Brain pericyte (primary cell): ENCODE measurements around the gene ASPSCR1.
A peak's percentile ranks its signal among the peaks of the same experiment; 100 is the strongest.

Experiments
- DNase-seq: peaks from one replicate; pipeline ENCODE4 v3.0.0-alpha.2; 2012; ENCODE audit warnings: low read depth, low spot score

The ASPSCR1 gene

DNA sequence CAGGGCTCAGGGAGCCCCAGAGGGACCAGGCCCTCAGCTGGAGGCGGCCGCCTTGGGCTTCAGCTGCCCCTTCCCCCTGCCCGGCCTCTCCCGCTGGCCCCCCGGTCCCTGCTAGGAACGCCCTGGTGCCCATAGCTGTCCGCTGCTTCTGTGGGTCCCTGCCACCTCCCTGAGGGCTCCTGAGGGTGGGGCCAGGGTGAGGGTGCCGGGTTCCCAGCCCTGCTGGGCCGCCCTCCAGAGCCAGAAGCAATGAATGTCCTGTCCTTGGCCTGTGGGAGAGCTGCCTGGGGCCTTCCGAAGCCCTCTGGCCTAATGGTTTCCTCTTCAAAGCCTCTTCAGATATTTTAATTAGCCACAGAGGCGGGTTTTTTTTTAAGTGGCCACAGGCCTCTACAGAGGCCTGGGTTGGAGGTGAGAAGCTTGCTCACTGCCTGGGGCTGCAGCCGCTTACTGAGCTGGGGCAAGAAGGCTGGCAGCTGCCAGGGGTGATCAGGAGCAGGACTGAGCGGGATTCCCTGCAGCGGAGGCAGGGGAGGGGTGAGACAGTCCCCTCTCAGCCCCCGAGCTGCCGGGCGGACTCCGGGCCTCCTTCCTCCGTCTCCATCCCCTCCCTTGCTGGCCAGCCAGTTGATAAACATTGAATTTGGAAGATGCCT lies 35.3 kb downstream of the ASPSCR1 start:
- no peak for DNase-seq

DNA sequence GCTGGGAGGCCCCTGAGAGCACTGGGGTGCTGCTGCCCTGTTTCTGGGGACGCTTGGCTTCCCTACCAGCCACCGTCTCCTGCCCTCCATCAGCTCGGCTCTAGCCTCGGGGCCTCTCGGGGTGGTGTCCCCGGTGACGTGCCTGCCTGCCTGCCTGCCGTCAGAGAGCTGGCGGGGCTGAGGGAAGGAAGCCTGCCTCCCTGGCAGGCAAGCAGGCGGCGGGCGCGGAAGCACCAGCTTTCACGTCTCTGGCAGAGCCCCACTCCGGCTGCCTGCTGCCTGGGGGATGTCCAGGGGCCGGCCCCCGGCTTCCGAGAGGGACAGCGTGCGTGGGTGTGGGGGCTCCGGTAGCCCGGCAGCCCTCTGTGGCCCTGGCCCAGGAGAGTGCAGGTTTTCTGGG lies 35.9 kb downstream of the ASPSCR1 start:
- DNase-seq = no peak

DNA sequence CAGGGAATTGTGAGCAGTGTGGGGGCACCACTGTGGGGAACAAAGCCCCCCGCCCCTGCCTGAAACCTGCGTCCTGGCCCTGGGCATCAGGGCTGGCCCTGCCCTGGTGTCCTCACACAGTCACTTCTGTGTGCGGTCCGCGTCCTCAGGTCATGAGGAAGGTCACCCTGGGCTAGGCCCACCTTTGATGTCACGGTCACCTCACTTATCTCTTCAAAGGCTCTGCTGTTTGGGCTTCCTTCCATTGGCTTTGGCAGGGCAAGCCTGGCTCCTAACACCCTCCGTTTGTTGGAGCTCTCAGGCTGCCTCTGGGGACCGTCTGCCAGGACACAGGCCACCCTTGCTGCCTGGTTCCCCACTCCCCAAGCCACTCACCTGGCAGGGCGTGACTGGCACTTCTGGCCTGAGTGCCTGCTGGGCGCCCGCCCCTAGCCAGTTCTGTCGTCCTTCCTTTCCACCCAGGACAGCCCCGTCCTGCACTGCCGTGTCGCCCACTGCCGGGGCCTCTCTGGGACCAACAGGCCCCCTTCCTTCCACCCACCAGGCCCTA lies 36.4 kb downstream of the ASPSCR1 start:
- DNase-seq = no peak

DNA sequence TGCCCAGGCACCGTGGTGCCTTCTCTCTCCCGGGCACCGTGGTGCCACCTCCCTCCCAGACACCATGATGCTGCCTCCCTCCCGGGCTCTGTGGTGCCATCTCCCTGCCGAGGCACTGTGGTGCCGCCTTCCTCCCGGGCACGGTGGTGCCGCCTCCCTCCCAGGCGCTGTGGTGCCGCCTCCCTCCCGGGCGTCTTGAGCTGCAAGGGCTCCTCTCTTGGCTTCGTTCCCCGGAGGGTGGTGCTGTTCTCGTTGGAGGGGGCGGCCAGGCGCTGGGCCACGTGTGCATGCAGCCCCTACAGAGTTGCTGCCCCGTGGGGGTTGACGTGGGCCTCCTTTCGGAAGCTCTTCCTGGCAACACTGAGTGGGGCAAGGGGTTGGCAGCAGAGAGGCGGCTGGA lies 37.0 kb downstream of the ASPSCR1 start:
- no peak for DNase-seq

DNA sequence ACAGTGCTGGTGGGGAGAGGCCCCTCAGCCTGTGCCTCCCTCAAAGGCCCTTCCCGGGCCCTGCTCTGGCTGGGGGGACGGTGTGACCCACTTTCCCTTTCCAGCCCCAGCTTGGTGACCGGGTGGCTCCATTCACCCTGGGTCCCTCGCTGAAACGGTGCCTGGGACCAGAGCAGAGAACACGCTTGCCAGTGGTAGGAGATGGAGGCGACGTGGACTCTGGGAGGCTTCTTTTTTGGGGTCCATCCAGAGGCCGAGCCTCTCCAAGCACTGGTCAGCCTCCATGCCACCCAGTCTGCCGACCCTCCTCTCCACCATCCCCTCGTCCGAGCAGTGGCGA lies 37.5 kb downstream of the ASPSCR1 start:
- no peak for DNase-seq

DNA sequence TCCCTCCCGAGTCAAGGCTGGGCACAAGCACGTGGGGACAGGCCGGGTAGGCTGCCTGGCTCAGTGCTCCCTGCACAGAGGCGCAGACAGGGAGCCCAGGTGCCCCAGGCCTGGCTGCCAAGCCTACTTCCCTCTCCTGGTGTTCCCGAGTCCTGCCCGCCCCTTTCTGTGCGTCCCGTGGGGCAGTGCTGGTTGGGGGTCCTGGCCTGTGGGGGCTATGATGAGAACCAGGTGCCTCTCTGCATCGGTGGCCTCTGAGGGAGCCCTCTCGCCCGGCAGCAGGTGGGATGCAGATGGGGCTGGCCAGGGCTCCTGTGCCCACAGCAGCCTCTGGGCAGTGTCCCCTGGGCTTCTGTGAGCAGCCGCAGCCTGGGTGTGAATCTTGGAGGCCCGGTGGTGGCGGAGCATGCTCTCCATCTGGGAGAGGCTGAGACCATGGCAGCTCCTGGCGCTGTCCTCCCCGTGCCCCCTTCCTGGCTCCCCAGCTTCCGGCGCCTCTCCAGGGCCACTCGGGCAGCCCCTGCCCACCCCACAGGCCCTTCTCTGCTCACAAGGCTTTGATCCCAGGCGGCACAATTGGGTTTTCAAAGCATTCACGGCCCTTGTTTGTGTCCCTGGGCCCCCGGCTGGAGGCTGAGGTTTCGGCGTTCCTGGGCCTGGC lies 38.0 kb downstream of the ASPSCR1 start:
- no peak for DNase-seq

DNA sequence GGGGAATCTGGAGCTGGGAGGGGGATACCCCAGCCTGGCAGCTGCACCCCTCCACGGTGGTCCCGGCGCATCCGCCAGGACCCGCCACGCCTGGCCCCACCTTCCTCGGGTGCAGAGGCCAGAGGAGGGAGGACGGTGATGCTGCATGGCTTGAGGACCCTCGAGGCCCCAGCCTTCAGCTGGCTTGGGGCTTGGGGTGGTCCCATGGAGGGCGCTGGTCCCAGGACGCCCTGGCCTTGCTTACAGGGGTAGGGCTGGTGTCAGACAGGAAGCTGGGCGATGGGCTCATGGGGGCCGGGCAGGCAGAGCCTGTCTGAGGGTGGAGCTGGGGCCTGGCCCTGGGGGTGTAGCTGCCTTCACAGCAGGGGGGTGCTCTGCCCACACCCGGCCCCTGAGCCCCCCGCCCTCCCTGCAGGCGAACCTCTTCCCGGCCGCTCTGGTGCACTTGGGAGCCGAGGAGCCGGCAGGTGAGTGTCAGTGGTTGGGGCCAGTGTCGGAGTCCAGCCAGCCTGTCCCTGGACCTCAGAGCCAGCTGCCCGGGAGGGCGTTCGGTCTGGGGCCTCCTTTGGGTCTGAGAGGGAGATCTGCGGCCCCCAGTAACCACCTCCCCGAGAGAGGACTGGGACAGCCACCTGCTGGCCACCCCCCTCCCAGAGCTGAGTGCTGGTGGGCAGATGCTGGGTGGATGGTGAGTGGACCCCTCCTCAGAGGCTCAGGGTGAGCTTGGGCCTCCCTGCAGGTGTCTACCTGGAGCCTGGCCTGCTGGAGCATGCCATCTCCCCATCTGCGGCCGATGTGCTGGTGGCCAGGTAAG lies 38.8 kb downstream of the ASPSCR1 start:
- no peak for DNase-seq

DNA sequence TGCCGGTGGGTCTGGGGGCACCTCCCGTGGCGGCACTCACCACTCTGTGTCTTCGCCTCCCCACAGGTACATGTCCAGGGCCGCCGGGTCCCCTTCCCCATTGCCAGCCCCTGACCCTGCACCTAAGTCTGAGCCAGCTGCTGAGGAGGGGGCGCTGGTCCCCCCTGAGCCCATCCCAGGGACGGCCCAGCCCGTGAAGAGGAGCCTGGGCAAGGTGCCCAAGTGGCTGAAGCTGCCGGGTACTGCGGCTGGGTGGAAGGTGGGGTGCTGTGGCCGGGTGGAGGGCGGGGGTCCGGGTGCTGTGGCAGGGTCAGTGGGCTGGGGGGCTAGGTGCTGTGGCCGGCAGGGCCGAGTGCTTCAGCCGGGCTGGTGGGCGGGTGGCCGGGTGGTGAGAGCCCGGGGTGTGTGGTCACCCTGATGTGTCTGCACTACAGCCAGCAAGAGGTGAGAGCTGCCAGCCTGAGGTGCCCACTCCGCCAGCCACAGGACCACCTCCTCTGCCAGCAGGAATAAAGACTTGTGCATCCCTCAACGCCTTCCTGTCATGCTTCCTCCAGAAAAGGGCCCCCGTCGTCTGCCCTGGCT lies 39.5 kb downstream of the ASPSCR1 start:
- no peak for DNase-seq

DNA sequence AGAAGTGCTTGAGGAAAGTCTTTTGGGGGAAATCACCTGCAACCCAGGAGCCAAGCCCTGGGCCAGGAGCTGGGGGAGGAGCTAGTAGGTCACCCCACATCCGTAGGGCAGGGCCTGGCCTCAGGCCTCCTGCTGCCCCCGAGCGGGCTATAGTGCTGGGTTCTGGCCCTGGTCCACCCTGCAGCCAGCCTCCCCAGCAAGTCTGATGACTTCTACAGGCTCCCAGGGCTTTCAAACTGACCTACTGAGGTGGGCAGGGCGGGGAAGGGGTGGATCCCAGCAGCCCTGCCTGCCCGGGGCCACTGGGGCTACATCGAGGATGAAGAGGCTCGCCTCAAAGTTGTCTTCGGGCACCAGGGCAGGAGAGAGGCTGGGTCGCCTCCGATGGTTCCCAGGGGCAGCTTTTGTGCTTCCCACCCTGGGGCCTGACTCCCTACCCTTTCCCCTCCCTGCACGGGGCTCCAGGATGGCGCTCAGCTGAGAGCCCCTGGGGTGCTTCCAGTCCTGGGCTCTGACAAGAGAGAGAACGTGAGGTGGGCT lies 40.3 kb downstream of the ASPSCR1 start:
- DNase-seq = no peak

DNA sequence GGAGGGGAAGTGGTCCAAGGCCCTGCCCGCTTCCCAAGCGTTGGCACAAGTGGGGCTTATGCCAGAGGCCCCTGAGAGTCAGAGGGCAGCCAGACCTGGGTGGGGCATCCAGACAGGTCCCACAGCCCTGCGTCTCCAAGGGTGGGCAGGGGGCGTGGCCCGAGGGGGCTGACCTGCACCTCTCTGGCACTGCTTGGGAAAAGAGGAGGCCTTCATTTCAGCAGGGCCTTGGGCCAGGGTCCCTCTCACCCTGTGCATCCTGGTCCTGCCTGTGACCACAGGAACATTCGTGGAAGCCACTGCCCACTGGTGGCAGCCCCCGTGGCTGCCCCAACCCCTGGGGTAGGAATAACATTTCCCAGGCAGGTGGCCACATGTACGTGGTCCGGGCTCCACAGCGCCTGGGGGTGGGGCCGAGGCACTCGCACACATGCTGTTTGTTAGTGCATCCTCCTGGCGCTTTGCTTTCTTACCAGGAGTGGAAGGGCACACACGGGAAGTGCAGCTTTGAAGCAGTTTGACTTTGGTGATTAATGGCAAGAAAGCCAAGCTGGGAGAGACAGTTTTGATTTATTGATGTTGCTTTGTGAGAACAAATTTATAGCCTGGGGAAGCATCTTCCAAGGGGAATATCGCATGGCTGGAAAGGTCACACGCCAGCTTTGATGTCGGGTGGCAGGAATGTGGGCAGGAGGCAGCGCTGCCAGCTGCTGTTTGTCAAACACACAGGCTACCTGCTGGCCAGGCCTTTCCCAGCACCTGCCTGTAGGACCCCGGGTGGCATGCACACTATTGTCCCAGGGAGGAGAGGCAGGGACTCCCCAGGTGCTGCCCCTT lies 40.9 kb downstream of the ASPSCR1 start:
- DNase-seq = no peak

DNA sequence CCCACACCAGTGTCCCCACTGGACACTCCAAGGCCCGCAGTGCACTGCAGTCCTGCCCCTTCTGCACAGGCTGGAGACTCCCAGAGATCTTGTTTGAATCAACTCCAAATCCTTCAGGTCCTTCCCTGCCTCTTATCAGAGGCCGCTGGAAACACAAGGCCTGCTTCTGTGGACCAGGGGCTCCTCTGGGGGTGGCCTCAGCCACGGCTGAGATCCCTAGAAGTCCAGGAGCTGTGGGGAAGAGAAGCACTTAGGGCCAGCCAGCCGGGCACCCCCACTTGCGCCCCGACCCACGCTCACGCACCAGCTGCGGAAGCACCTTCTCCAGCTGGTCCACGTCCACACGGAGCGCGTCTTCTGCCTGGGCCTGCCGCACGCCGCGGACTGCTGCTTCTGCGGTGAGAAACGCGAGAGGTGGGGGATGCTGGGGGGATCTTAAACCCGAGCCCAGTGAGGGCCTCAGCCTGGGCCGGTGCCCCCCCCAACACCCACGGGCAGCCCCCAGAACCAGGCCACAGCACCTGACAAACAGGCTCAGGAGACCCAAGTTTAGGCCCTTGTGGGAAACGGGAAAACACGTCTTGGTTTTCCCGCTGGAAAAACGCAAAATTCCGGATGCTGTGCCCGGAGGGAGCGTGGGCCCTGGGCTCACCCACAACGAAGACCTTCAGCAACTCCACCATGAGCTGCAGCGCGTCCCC lies 41.7 kb downstream of the ASPSCR1 start:
- no peak for DNase-seq

DNA sequence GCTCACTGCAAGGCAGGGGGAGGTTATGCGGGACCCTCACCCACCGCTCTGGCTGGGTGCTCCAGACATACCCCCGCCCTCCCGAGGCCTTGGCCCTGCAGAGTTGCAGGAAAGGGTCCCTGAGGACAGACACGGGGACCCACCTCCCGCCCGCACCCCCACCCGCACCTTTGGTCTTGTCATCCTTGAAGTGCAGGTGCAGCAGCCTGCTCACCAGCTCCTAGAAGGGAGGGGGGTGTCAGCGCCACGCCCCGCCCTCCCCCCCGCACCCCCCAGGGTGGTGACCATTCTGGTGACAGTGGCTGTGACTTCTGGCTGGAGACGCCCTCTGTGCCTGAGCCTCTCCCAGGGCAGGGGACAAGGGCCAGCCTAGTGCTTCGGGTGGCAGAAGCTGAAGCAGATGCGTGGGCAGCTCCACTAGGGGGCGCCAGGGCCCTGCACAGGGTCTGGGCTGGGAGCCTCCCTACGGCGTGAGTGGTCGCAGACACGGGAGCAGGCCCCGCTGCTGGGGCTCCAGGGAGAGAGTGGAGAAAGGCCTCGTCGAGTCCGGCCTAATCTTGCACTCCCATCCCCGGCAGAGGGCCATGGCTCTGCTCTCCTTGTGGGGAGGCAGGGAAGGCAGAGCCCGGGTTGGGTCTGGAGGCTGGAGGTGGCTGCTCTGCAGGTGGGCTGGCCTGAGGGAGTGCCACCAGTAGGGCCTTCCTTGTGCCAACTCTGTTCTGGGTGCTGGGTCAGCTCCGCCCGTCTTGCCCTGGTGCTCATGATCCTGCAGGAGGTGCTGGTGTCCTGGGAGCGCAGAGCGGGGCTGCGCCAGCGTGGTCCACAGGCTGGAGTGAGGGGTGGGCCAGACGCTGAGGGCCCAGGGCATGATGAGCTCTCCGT lies 42.5 kb downstream of the ASPSCR1 start:
- DNase-seq = no peak

DNA sequence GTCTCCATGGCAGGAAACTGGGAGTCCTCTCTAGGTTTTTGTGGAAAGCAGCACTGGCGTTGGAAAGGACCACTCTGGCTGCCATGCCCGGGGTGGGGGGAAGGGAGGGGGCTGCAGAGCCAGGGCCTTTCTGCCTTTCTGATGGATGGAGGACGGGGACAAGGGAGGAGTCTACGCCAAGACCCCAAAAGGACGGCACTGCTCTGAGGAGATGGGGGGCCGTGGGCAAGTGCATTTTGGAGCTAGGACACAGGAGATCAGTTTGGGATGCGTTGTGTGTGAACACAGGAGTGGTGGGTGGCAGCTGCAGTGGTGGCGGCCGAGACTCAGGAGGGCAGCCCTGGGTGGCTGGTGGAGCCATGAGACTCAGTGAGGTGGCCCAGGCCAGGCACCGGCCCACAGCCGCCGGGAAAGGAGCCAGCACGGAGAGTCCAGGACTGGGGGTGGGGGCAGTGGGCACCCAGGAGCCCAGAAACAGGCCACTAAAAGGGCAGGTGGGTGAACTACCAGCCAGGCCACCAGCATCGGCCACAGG lies 43.2 kb downstream of the ASPSCR1 start:
- no peak for DNase-seq

DNA sequence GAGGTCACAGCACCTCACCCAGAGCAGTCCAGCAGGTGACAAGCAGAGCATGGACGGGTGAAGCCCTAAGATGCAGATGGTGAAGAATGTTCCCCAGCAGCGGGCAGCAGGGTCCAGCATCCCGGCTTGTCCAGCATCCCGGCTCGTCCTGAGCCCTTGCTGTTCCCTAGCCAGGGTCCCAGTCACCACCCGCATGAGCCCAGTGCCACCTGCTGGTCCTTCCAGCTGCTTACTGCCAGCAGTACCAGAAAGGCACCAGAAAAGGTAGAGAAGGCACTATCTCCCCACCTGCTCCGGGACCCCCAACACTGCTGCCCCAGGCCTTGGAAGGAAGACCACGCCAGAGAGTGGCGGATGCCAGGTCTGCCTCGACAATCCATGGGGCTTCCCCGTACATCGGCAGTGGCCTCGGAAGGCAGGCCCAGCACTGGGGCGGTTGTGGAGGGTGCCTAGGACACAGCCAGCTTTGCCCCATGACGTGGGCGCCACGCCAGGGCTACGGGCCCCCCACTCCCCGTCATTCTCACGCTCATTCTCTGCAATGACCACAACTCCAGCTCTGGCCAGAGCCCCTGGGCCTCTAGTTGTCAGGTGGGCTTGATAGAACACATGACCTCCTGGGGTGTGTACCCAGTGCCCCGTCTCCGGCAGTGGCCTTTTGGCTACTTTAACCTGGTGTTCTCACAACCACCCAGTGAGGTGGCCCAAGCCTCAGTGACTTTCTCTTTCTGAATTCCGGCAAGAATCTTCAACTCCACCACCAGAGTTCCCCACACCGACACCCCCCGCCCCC lies 43.9 kb downstream of the ASPSCR1 start:
- DNase-seq = no peak

DNA sequence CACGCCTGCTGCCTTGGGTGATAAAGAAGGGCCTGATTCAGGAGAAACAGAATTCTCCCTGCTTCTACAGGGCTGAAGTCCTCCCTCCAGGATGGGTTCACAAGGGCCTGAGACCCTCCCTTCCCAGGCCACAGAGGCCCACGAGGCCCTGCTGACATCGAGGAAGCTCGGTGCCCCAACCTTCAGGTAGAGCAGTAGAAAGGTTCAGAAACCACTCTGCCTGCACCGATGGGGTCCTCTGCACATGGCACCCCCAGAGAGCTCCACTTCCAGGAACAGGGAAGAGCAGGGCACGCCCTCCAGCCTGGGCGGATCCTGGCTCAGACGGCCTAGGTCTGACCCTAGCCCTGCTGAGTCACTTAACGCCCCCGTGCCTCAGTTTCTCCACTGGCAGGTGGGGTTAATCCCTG lies 44.5 kb downstream of the ASPSCR1 start:
- DNase-seq = no peak

DNA sequence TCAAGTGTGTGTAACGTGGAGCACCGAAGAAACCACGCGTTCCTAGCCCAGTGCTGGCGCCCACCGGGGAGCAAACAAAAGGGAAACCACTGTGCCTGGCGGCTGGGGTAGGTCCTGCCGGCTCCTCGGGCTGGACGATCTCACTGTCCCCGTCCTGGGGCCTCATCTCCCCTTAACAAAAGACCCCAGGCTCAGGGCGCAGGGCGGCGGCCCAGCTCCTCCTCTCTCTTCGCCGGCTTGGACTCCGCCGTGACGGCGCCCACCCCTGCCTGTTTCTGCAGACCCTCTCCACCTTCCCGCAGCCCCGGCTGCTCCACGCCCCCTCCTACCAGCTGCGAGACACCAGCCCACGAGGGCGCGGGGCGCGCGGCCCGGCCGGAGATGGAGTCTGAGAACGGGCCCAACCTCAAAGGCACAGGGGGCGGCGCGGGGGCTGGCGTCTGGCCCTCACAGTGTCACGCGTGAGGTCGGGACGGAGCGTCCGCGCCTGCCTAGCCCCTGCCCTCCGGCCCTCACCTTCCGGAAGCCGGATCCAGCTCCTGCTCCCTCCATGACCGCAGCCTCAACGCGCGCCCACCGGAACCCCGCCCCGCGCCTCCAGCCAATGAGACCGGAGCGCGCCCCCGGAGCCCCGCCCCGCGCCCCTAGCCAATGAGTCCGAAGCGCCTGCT lies 45.0 kb downstream of the ASPSCR1 start, which contains the start of gene CENPX:
Gene CENPX (minus strand): TSS at position 569 of the 671 bp plus-strand sequence. CDS start 17 bp downstream, at position 552.
- no peak for DNase-seq

DNA sequence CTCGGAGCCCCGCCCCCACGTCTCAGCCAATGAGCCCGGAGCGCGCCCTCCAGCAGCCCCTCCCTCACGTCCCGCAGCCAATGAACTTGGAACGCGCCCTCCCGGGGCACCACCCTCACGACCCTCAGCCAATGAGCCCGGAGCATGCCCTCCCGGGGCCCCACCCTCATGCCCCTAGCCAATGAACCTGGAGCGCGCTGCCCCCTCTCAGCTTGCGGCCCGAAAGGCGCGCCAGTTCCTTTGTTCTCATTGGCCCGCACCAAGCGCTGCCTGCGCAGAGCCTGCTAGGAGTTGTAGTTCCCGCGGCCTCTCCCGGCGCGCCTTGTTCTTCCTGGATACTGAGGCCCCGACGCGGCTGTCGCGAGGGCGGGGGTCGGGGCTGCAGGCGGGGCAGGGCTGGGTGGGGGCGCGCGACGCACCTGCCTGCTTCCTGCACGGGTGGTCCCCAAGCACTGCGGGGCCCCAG lies 45.6 kb downstream of the ASPSCR1 start, which contains the start of gene LRRC45:
Gene LRRC45 (plus strand): TSS at position 325 of the 466 bp plus-strand sequence. CDS start 339 bp downstream, outside the sequence.
- DNase-seq = peak; percentile 98
